Measurements from ENCODE around the gene UPP1.
"Not testable (repeated sequence)": the region's sequence is repeated elsewhere in the genome, so short reads cannot be mapped to it uniquely, and the experiment has no call there.

The UPP1 gene

GRCh38 chr7:48089046-48090003 lies at the start of gene UPP1:
Gene UPP1 (plus strand): TSS chr7:48089265. CDS start chr7:48094784, 5,519 bp downstream.
- peak; percentile 98 for DNase-seq

GRCh38 chr7:48040944-48041652 lies 48.0 kb upstream of the UPP1 start:
- DNase-seq = no peak

- peak; percentile 58 for DNase-seq
Measured at GRCh38 chr7:48041653-48041970, 47.5 kb upstream of the UPP1 start.

GRCh38 chr7:48042216-48042615 lies 46.8 kb upstream of the UPP1 start:
- DNase-seq = no peak

- peak; percentile 47 for DNase-seq
Measured at GRCh38 chr7:48042636-48043035, 46.4 kb upstream of the UPP1 start.

- DNase-seq = no peak
Measured at GRCh38 chr7:48045195-48045765, 43.8 kb upstream of the UPP1 start.

- no peak for DNase-seq
Measured at GRCh38 chr7:48046458-48046857, 42.6 kb upstream of the UPP1 start.

- no peak for DNase-seq
Measured at GRCh38 chr7:48048113-48048512, 41.0 kb upstream of the UPP1 start.

- DNase-seq = peak; percentile 93
Measured at GRCh38 chr7:48049850-48050249, 39.2 kb upstream of the UPP1 start.

- DNase-seq = peak; percentile 77
Measured at GRCh38 chr7:48052748-48053147, 36.3 kb upstream of the UPP1 start.

GRCh38 chr7:48053736-48054135 lies 35.3 kb upstream of the UPP1 start:
- DNase-seq = no peak

GRCh38 chr7:48058990-48059389 lies 30.1 kb upstream of the UPP1 start:
- DNase-seq = peak; percentile 52

- no peak for DNase-seq
Measured at GRCh38 chr7:48059706-48060105, 29.4 kb upstream of the UPP1 start.

- DNase-seq = no peak
Measured at GRCh38 chr7:48063985-48064384, 25.1 kb upstream of the UPP1 start.

- no peak for DNase-seq
Measured at GRCh38 chr7:48067475-48067874, 21.6 kb upstream of the UPP1 start.

GRCh38 chr7:48074204-48074654 lies 14.8 kb upstream of the UPP1 start:
- DNase-seq = peak; percentile 90

GRCh38 chr7:48077423-48077822 lies 11.6 kb upstream of the UPP1 start:
- DNase-seq = peak; percentile 11

- DNase-seq = peak; percentile 29
Measured at GRCh38 chr7:48078470-48078869, 10.6 kb upstream of the UPP1 start.

- not testable (repeated sequence) for DNase-seq
Measured at GRCh38 chr7:48082378-48082777, 6.7 kb upstream of the UPP1 start.

GRCh38 chr7:48083114-48083830 lies 5.8 kb upstream of the UPP1 start:
- no peak for DNase-seq

GRCh38 chr7:48084727-48085432 lies 4.2 kb upstream of the UPP1 start:
- DNase-seq = peak; percentile 92

- peak; percentile 32 for DNase-seq
Measured at GRCh38 chr7:48085433-48085791, 3.7 kb upstream of the UPP1 start.

Data from inflammatory macrophage treated with lipopolysaccharide for 4 hours (primary cell).